GM19452 (cell line): ENCODE measurements around the gene CTF1.
"Not testable (repeated sequence)": the region's sequence is repeated elsewhere in the genome, so short reads cannot be mapped to it uniquely, and the experiment has no call there.

Experiments
- ATAC-seq: cut with Tn5 transposase; IDR thresholded peaks from one replicate; pipeline ENCODE4 v1.9.1; 2021; ENCODE audit not compliant: unreplicated experiment

Gene CTF1

DNA sequence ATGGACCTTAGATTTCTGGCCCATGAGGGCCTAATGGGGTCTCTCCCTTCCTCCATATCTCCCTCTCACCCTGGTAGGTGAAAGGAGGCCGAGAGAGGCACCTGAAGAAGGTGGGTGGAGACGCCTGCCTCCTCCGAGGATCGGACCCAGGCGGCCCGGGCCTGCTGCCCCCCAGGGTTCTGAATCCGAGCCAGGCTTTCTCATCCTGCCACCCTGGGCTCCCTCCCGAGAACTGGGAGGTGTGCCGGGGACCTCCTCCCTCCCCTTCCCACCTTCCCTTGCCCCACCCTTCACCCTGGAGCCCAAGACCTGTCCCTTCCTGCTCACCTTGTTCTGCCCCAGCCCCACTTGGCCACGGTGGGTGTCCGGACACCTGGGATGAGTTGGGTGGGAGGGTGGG lies 32.0 kb downstream of the CTF1 start:
- ATAC-seq = no peak

DNA sequence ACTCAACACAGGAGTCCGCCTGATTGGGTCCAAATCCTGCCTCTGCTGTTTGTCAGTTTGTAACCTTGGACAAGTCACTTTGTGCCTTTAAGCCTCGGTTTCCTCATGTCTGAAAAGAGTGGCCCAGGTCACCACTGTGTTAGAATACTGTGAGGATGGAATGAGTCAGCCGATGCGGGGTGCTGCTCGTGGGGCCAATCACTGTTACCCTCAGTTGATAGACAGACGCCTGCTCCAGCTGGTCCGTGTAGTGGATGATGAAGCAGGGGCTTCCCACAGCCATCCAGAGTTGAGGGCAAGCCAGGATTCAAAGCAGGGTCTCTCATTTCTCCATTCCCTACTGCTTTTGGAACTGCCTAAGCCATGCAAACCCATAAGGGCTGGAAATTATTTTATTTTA lies 32.8 kb downstream of the CTF1 start:
- ATAC-seq = no peak

DNA sequence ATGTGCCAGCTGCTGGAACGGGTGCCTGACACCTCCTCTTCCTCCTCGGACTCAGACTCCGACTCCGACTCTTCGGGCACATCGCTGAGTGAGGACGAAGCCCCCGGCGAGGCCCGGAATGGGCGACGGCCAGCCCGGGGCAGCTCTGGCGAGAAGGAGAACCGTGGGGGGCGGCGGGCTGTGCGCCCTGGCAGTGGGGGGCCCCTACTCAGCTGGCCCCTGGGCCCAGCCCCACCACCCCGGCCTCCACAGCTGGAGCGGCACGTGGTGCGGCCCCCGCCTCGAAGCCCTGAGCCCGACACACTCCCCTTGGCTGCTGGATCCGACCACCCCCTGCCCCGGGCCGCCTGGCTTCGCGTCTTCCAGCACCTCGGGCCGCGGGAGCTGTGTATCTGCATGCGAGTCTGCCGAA lies 33.8 kb downstream of the CTF1 start:
- no peak for ATAC-seq

DNA sequence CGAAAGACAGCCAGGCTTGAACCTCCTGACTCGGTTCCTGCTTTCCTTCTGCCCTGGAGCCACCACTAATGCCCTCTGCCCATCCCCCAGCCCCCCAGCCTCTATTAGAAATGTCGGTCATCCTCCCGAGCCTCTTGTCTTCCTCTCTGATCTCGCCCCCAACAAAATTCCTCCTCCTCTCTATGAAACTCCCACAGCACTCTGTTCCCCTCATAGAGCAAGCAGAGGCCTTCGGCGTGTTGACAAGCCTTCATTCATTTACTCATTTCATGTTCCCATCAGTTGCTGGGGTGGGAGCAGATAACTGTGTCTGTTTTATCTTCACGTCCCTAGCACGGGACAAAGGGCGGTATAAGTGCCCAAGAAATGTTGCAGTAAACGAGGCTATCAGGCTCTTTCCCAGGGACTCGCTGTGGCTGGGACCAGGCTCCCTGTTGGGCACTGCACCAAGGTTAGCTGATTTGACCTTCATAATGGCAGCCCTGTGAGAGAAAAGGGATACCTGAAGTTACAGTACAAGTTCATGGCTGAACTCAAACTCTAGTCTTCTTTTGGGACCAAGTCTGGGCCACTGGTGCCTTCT lies 34.7 kb downstream of the CTF1 start:
- ATAC-seq = no peak

DNA sequence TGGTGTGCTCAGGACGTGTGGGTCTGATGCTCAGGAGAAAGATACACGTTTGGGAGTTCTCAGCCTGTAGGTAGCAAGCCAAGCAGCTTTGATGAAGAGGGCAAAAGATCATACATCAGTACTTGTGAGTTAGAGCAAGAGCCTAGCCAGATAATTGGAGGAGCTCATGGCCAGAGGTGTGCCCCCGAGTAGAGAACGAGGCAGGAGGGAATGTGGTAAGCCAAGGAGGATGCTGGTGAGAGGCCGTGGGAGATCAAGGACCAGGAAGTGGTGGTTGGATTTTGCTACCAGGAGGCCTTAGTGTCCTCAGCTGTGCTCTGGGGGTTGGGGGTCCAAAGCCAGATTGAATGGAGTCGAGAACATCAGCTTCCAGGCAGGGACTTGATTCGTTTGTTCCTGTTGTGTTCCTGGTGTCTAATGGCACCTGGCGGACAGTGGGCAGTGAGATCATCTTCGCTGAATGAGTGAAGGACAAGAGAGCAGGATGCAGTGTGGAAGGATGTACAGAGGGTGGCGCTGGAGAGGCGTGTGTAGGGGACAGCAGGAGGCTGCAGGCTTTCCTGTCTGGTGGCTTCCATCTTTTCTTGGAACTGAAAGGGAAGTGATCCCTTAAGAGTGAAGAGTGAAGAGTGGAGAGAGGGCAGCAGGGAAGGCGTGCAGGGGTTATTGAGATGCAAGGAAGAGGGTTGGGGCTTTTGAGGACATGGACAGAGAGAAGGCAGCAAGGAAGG lies 38.6 kb downstream of the CTF1 start:
- no peak for ATAC-seq

DNA sequence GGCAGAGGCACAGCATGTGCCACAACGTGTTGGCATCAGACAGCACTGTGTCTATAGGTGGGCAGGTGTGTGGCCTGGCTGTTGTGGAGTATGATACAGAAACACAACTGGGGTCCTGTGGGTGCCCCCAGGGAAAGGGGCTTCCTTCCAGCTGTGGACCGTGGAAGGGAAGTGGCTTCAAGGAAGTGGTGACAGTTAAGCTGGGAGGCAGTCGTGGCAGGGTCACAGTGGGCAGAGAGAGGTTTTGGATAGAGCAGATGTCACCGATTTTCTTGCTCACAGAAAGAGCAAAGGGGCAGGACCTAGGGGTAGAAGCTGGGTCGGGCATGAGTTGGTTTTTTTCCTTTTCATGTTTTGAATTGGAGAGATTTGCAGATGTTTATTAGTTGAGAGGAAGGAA lies 41.3 kb downstream of the CTF1 start:
- ATAC-seq = no peak

DNA sequence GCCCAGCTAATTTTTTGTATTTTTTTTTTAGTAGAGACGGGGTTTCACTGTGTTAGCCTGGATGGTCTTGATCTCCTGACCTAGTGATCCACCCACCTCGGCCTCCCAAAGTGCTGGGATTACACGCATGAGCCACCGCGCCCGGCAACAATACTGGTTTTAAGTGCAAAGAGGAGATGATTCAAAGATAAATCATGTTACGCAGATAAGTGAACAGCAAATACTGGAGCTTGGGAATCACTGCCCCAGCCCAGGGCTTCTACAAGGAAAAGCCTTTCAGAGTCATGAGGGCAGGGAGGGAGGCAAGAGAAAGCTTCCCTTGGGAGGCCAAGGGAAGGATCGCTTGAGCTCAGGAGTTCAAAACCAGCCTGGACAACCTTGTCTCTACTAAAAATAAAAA lies 43.2 kb downstream of the CTF1 start:
- not testable (repeated sequence) for ATAC-seq

DNA sequence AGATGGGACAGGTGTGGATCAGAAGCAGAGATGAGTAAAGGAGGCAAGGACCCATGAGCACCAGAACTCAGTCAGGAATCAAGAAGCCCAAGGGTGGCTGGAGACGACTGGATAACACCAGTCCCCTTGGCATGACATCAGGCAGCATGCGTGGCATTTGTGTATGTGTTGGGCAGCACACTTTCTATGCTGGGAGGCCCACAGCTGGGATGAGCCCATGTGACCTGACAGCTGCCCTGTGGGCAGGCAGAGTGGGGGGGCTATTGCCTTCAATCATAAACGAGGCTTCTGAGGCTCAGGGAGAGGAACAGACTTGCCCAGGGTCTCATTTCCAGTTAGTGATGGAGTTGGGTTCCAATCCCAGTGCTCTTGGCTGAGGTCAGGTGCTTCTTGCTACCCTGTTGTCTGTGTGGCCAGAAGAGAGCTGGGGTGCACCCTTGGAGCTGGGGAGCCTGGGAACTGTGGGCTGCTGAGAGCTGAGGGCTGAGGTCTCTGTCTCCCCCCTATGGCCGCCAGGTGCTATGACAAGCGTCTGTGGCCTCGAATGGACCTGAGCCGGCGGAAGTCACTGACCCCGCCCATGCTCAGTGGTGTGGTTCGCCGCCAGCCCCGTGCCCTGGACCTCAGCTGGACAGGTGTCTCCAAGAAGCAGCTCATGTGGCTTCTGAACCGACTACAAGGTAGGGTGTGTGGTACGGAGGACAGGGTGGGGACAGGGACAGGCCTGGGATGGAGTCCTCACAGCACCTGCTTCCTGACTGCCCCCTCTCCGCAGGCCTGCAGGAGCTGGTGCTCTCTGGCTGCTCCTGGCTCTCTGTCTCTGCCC lies 45.4 kb downstream of the CTF1 start:
- peak; percentile 83 for ATAC-seq

DNA sequence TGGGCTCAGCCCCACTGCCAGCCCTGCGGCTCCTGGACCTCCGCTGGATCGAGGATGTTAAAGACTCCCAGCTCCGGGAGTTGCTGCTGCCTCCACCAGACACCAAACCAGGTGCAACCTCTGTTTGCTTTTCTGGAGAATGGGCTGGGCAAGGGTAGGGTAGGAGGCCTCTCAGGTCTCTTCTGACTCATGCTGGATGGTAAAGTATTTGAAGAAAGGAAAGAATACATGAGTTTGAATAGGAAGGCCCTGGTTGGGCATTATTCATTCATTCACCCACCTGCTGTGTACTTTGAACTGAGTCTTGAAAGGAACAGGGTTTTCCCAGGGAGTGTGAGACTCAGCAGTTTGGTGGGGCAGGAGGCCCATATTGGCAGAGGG lies 46.0 kb downstream of the CTF1 start:
- ATAC-seq = no peak

DNA sequence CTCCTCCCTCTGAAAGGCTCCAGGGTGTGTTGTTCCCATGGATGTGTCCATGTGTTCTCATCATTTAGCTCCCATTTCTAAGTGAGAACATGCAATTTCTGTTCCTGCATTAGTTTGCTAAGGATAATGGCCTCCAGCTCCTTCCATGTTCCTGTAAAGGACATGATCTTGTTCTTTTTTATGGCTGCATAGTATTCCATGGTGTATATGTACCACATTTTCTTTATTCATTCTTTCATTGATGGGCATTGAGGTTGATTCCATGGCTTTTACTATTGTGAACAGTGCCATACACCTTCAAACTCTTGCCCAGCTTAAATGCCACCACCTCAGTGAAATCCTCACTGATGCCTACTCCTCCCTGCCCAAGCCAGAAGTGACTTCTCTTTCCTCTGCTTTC lies 47.9 kb downstream of the CTF1 start:
- no peak for ATAC-seq

DNA sequence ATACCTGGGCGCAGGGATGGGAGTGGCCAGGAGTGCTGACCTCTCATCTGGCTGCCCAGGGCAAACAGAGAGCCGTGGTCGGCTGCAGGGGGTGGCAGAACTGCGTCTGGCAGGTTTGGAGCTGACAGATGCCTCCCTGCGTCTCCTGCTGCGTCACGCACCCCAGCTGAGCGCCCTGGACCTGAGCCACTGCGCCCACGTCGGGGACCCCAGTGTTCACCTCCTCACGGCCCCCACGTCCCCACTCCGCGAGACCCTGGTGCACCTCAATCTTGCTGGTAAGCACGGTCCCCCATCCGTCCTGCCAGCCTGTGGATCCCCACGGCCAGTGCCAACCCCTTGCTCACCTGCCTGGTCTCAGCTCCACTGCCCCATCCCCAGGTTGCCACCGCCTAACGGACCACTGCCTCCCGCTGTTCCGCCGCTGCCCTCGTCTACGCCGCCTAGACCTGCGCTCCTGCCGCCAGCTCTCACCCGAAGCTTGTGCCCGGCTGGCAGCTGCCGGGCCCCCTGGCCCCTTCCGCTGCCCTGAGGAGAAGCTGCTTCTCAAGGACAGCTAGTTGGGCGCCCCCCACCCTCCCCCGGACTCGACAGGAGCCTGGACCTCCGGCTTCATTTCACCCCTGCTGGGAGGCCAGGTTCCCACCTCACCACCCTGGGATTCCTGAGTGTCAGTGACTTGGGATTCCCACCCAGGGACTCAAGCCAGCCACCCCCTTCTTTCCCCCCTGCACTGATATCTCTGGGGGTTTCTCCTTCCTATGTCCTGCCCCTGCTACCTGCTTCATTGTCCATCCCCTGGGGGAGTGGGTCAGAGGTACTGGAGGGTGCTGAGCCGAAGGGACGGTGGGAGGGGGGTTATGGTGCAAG lies 50.5 kb downstream of the CTF1 start:
- ATAC-seq = no peak

DNA sequence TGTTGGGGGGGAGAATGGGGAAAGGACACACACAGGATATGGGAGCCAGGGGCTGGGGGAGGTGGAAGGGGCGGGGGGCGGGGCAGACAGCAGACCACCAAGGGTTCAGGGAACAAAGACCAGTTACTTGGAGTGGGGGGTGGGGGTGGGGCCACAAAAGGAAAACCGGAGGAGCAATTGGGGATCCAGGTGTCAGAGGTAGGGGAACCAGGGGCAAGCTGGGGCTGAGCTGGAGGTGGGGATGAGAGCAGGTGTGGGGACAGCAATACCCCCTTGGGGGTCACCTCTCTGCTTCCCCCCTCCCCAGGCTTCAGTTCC lies 51.1 kb downstream of the CTF1 start:
- ATAC-seq = no peak

DNA sequence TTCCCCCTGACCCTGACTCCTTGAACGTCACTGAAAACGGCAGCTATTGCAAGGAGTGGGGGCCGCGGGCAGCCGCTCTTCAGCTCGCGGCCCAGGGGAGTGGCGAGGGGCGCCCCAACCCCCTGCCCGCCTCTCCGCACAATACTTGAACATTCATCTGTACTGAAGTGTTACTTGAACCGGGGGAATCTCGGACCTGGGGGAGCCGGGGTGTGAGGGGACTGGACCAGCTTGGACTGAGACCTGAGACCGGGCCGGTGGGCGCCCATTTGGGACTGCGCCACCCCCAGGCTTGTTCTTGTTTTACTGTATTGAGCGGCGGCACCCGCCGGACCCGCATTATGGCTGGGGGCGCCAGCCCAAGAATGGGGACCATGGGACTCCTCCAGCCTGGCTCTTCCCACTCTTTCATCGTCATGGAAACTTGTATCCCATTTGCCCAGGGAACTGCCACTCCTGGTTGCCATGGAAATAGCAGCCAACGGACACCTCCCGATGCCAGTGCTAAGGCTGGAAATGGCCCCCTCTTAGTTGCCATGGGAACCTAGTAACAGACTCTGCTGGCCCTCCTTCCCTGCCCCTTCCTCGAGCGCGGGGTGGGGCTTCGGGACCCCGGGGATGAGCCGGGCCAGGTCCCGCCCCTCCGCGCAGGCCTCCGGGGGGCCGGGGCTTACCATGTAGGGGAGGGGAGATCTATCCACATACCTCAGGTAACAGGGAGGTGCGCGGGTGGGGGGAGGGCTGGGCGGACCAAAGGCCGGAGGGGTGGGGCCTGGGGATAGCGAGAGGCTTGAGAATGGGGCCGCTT lies 51.6 kb downstream of the CTF1 start:
- peak; percentile 1 for ATAC-seq

DNA sequence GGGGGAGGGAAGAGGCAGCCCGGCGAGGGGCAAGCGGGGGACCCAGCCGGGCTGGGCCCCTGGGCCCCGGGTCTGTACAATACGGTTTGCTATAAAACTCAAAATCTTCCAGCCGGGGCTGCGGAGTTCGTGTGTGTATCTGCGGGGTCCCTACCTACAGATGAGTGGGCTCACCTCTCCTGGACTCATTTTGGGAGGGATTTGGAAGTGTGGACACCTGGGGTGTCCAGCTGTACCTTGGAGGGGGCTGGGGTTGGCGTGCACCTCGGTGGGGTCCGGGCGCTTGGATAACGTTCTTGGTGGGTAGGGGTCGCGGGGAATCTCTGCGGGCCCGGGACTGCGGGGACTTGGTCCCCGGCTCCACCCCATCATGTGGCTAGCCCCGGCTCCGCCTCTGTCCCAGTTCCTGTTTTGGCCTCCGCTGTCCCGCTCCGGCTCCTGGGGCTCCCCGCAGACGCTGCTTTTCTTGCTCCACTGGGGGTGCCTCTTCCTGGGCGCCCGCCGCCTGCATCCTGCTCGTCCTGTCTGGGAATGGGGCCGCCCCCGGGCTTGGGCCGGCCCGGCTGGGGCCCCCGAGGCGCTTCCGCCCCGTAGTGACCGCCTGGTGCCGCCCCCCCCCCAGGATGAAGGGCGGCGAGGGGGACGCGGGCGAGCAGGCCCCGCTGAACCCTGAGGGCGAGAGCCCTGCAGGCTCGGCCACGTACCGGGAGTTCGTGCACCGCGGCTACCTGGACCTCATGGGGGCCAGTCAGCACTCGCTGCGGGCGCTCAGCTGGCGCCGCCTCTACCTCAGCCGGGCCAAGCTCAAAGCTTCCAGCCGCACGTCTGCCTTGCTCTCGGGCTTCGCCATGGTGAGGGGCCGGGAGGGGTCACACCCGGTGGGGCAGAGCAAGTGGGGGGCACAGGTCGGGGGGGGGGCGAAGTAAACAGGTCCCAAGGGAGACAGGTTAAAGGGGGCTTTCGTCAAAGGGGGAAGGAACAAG lies 52.5 kb downstream of the CTF1 start, which contains the start of gene ORAI3:
TSS of gene ORAI3 (plus strand) at position 402 of the 983 bp plus-strand sequence. CDS start at position 624, 222 bp downstream.
- ATAC-seq = peak; percentile 67

DNA sequence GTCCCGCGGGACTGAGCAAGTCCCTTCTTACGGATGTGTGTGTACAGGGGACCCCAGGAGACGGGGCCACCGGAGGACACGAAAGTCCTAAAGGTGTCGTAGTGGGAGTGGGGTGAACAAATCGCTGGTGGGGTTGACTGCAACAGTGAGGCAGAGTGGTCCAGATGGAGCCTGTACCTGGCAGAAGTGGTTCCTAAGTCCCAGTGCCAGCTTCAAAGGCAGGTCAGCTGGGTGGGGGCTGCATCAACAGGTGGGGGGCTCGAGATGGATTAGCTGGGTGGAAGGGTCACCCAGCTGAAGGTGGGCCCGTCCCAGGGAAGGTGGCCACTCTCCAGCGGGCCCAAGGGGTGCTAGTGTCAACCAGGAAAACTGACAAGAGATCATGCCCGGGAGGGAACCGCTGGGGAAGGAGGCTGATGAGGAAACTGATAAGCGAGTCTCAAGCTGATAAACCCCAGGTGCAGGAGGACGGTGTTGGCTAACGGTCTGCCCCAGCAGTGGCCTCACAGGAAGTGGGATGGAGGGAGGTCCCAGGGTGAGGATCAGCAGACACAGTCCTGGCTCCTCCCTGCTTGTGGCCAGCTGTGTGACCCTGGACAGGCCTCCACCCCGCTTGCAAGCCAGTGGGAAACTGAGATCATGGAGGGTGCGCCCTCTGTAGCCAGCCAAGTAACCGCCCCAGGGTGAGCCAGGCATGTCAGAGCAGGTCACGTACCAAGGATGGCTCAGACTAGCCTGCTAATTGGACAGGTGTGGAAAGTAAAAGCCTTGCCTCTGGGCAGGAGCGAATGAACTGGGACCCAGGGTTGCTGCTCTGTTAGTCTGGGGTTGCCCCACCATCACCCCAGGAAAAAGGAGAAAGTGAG lies 53.5 kb downstream of the CTF1 start:
- peak; percentile 45 for ATAC-seq

DNA sequence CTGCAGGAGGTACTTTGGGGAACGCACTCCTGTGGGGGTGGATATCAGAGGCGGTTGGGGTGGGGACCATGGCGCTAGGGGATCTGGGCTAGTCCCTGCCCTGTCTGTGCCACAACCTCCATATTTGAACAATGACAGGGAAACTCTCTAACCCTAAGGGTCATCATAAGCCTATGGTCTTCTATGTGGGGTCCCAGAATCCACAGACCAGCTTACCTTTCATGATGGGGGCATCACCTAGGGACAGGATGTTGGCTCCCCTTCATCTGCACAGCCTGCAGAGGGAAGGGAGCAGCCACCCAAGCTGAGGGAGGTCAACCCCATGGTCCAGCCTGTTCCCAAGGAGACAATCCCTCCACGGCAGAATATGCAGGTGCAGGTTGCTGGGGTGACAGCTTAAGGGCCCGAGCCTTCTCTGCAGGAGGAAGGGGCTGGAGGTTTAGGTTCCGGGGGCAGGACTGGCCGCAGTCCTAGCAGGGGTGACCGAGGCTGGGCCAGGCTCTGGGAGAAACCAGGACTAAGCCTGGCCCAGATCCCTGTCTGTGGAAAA lies 54.2 kb downstream of the CTF1 start:
- ATAC-seq = no peak

DNA sequence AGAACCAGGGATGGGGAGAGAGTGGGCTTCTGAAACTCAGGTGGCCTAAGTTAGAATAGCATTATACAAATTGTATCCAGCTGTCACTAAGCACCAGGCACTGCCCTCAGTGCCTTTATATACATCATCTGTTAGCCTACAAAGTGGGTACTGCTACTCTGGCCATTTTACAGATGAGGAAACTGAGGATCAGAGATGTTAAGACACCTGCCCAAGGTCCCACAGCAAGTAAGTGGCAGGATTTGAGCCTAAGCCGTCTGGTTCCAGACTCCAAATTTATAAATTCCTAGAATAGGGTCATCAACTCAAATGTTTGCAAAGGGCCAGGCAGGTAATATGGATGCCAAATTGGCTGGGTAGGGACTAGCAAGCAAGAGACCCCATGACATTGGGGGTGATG lies 54.8 kb downstream of the CTF1 start:
- ATAC-seq = no peak

DNA sequence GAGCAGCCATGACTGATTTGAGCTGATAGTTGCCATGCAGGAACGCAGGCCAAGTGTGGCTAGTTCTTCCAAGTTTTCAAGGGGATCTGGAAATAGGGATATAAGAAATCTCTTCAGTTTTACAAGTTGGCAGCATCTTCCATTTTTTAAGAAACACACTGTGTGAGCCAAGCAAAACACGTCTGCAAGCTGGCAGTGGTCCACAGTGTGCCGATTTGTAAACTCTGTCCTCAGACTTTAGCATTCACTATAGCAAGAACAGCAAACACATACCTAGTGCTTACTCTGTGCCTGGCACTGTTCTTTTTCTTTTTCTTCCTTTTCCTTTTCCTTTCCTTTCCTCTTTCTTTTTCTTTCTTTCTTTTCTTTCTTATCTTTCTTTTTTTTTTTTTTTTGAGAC lies 55.3 kb downstream of the CTF1 start:
- ATAC-seq = no peak
